GM12872 (cell line): ENCODE results near the gene SF3B2.

Experiments used
- TF ChIP-seq, protein P1 (sequence below): IDR thresholded peaks from 3 replicates; pipeline ENCODE4 v1.5.1; 2011; ENCODE audit warnings: low read depth, mild to moderate bottlenecking, low read length, moderate library complexity; ENCODE audit not compliant: insufficient read depth

The SF3B2 gene

GRCh38 chr11:66008095-66008467, 44.1 kb upstream of the SF3B2 start:
- TF ChIP-seq, protein P1, sequence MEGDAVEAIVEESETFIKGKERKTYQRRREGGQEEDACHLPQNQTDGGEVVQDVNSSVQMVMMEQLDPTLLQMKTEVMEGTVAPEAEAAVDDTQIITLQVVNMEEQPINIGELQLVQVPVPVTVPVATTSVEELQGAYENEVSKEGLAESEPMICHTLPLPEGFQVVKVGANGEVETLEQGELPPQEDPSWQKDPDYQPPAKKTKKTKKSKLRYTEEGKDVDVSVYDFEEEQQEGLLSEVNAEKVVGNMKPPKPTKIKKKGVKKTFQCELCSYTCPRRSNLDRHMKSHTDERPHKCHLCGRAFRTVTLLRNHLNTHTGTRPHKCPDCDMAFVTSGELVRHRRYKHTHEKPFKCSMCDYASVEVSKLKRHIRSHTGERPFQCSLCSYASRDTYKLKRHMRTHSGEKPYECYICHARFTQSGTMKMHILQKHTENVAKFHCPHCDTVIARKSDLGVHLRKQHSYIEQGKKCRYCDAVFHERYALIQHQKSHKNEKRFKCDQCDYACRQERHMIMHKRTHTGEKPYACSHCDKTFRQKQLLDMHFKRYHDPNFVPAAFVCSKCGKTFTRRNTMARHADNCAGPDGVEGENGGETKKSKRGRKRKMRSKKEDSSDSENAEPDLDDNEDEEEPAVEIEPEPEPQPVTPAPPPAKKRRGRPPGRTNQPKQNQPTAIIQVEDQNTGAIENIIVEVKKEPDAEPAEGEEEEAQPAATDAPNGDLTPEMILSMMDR, result no peak

DNA sequence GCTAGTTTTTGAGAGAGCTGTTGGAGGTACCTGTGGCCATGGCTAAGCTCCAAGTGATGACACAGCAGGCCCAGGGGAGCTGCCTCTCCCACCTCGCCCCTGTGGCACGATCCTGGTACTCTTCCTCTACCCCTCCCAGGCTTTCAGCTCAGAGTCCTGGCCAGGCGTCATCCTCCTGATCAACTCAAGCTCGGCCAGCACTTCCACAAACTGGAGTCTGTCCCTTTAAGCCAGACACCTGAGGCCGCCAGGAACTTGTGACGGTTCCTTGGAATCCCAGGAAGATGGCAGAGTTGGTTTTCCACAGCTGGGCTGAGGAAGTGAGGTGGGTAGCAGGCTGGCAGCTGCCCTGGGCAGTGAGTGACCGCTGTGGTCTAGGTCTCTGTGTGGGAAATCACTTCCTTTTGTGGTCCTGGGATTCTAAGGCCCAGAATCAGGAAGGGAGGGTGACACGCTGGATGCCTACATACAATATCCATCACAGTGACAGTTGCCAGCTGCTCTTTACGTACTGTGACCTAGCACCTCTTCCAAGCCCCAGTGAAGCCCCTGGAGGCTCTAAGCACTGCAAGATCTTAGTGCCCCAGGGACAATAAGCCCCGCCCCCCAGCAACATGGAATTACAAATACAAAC, 43.6 kb upstream of the SF3B2 start:
- TF ChIP-seq, protein P1, result no peak

DNA sequence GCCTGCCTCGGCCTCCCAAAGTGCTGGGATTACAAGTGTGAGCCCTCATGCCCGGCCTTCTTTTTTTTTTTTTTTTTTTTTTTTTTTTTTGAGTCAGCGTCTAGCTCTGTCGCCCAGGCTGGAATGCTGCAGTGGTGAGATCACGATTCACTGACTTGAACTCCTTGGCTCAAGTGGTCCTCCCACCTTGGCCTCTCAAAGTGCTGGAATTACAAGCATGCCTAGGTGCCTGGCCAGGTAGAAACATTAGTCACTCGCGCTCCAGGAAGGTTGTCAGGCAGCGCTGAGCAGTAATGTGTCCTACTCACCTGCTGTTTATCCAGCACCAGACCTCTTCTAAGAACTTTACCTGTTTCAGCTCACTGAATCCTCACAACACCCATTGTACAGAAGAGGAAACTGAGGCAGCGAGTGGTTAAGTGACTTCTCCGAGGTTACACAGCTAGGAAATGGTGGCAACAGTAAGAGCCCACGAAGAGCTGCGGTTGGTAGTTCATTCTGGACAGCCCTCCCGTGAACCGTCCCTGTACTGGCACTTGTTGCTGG, 40.9 kb upstream of the SF3B2 start:
- TF ChIP-seq, protein P1, result no peak

DNA sequence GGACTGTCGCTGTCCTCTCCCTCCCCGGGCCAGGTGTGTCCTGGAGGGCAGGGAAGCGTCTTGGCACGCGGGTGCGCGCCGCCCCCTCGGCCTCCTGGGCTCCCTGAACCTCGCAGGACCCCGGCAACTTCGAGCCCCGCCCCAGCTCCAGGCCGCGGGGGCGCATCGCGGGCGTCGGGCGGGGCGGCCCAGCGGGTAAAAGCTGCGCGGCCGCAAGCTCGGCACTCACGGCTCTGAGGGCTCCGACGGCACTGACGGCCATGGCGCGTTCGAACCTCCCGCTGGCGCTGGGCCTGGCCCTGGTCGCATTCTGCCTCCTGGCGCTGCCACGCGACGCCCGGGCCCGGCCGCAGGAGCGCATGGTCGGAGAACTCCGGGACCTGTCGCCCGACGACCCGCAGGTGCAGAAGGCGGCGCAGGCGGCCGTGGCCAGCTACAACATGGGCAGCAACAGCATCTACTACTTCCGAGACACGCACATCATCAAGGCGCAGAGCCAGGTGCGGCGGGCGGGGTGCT, 40.3 kb upstream of the SF3B2 start, which contains the start of gene CST6:
Gene CST6 (plus strand): TSS at position 224 of the 519 bp plus-strand sequence. CDS start 37 bp downstream, at position 261.
- TF ChIP-seq, protein P1, result no peak

DNA sequence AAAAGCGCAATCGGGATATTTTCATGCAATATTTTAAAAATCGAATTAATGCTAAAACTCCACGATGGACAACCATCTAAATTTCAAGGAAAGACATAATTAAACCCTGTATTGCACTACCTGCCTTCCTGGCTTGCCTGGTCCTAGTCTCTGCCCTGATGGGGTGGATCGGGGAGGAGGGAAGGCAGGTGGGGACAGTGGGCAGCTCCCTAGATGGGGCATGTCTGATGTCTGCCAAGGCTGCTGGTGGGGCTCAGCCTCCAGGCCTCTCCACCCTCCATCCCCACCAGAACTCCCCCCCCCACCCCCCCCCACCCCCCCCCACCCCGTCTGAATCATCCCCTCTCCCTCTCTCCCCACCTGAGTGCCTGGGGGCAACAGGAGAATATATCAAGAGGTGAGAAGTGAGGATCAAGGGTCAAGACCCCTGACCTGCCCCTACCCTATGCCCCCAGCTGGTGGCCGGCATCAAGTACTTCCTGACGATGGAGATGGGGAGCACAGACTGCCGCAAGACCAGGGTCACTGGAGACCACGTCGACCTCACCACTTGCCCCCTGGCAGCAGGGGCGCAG, 39.7 kb upstream of the SF3B2 start:
- TF ChIP-seq, protein P1, result no peak

- TF ChIP-seq, protein P1, result no peak
Observed at GRCh38 chr11:66012946-66013761, 39.0 kb upstream of the SF3B2 start.

DNA sequence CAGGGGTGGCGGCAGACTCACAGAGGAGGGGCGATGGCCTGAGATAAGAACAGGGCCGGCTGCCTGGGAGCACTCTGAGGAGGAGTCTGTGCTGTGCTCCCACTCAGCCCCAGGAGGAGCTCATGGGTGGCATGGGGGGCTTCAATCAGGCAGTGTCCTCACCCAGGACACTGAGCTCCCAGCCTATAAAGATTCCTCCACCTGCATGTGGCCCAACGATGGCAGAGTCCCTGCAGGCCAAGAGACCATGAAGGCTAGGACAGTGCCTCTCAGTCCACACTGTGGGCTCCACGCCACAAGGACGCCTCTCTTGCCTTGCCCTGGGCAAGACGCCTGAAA, 38.4 kb upstream of the SF3B2 start:
- TF ChIP-seq, protein P1, result no peak
